Activated CD8-positive, alpha-beta memory T cell treated with anti-CD3 and anti-CD28 coated beads, Interleukin-2, amount 50 U/mL, for 24 hours (primary cell): Measurements from ENCODE around the gene TMEM38B.
"Not testable (repeated sequence)": the region's sequence is repeated elsewhere in the genome, so short reads cannot be mapped to it uniquely, and the experiment has no call there.

Experiments used
- DNase-seq: peaks from one replicate; pipeline ENCODE4 v3.0.0-alpha.2; 2020; ENCODE audit errors: extremely low read depth

The TMEM38B gene

GRCh38 chr9:105681724-105682123 lies 12.6 kb upstream of the TMEM38B start:
- no peak for DNase-seq

- no peak for DNase-seq
Observed at GRCh38 chr9:105683688-105684275, 10.6 kb upstream of the TMEM38B start.

GRCh38 chr9:105686936-105687335 lies 7.4 kb upstream of the TMEM38B start:
- no peak for DNase-seq

- no peak for DNase-seq
Observed at GRCh38 chr9:105690742-105691141, 3.6 kb upstream of the TMEM38B start.

- DNase-seq, result no peak
Observed at GRCh38 chr9:105693435-105694189, 729 bp upstream of the TMEM38B start.

- peak; percentile 8 for DNase-seq
Observed at GRCh38 chr9:105694848-105695581, 674 bp downstream of the TMEM38B start.

- no peak for DNase-seq
Observed at GRCh38 chr9:105696219-105696793, 2.0 kb downstream of the TMEM38B start.

GRCh38 chr9:105697871-105698270 lies 3.5 kb downstream of the TMEM38B start:
- DNase-seq, result no peak

GRCh38 chr9:105698348-105698870 lies 4.1 kb downstream of the TMEM38B start:
- no peak for DNase-seq

GRCh38 chr9:105700668-105701067 lies 6.3 kb downstream of the TMEM38B start:
- DNase-seq, result no peak

- DNase-seq, result no peak
Observed at GRCh38 chr9:105701145-105701544, 6.8 kb downstream of the TMEM38B start.

GRCh38 chr9:105702207-105702606 lies 7.9 kb downstream of the TMEM38B start:
- no peak for DNase-seq

GRCh38 chr9:105703638-105704037 lies 9.3 kb downstream of the TMEM38B start:
- DNase-seq, result not testable (repeated sequence)

- no peak for DNase-seq
Observed at GRCh38 chr9:105706156-105706555, 11.8 kb downstream of the TMEM38B start.

GRCh38 chr9:105708405-105708804 lies 14.1 kb downstream of the TMEM38B start:
- DNase-seq, result no peak

GRCh38 chr9:105710638-105711037 lies 16.3 kb downstream of the TMEM38B start:
- DNase-seq, result no peak

GRCh38 chr9:105711867-105712266 lies 17.5 kb downstream of the TMEM38B start:
- DNase-seq, result no peak

GRCh38 chr9:105712297-105712696 lies 18.0 kb downstream of the TMEM38B start:
- no peak for DNase-seq

- no peak for DNase-seq
Observed at GRCh38 chr9:105712773-105713172, 18.4 kb downstream of the TMEM38B start.

- DNase-seq, result no peak
Observed at GRCh38 chr9:105713260-105714019, 19.1 kb downstream of the TMEM38B start.

- DNase-seq, result no peak
Observed at GRCh38 chr9:105714020-105714331, 19.6 kb downstream of the TMEM38B start.

- no peak for DNase-seq
Observed at GRCh38 chr9:105716146-105716545, 21.8 kb downstream of the TMEM38B start.
